ENCODE results near the gene HADHB. TPM values are rescaled to one million over a fixed set of nuclear protein-coding genes. Genes with fewer than 3 reads are reported as not detected.

Gene HADHB
- total RNA-seq, 1 donor from 2014 or later = 66.5 TPM

GRCh38 chr2:26283606-26284005, 38.9 kb downstream of the HADHB start:
- no peak for TF ChIP-seq CTCF (conservative IDR thresholded peaks at IDR 0.05)
- DNase-seq (ENCODE audit: low read depth, low spot score) = no peak
- Mint-ChIP-seq H3K4me3 (no peak overlapping the region), H3K4me1 (no peaks in the 10 kb centered on the region), H3K9me3 (no peaks in the 10 kb centered on the region), H3K27ac (ENCODE audit: unreplicated experiment) (no peak overlapping the region), H3K36me3 (ENCODE audit: low read depth) (peaks cover 16% of the 10 kb centered on the region), H3K27me3 (ENCODE audit: low read depth) (no peaks in the 10 kb centered on the region)

- TF ChIP-seq CTCF (conservative IDR thresholded peaks at IDR 0.05) = no peak
- no peaks in the 10 kb centered on the region for H3K27me3 Mint-ChIP-seq (ENCODE audit: low read depth)
- H3K27ac Mint-ChIP-seq (ENCODE audit: unreplicated experiment) = no peak overlapping the region
- peaks cover 14% of the 10 kb centered on the region for H3K36me3 Mint-ChIP-seq (ENCODE audit: low read depth)
- H3K4me1 Mint-ChIP-seq = no peaks in the 10 kb centered on the region
- DNase-seq (ENCODE audit: low read depth, low spot score) = no peak
- H3K4me3 Mint-ChIP-seq = no peak overlapping the region
- H3K9me3 Mint-ChIP-seq = no peaks in the 10 kb centered on the region
These were observed 39.4 kb downstream of the HADHB start for GRCh38 chr2:26284132-26284531.

GRCh38 chr2:26285931-26286330, 41.2 kb downstream of the HADHB start:
- no peaks in the 10 kb centered on the region for H3K9me3 Mint-ChIP-seq
- no peak overlapping the region for H3K27ac Mint-ChIP-seq (ENCODE audit: unreplicated experiment)
- no peak overlapping the region for H3K4me3 Mint-ChIP-seq
- H3K36me3 Mint-ChIP-seq (ENCODE audit: low read depth) = peaks cover 14% of the 10 kb centered on the region
- no peaks in the 10 kb centered on the region for H3K4me1 Mint-ChIP-seq
- no peak for TF ChIP-seq CTCF (conservative IDR thresholded peaks at IDR 0.05)
- DNase-seq (ENCODE audit: low read depth, low spot score) = no peak
- H3K27me3 Mint-ChIP-seq (ENCODE audit: low read depth) = no peaks in the 10 kb centered on the region

GRCh38 chr2:26290001-26290400, 45.3 kb downstream of the HADHB start:
- no peak for TF ChIP-seq CTCF (conservative IDR thresholded peaks at IDR 0.05)

GRCh38 chr2:26292646-26293045, 47.9 kb downstream of the HADHB start:
- no peaks in the 10 kb centered on the region for H3K4me1 Mint-ChIP-seq
- no peaks in the 10 kb centered on the region for H3K36me3 Mint-ChIP-seq (ENCODE audit: low read depth)
- no peak for DNase-seq (ENCODE audit: low read depth, low spot score)
- H3K27me3 Mint-ChIP-seq (ENCODE audit: low read depth) = peaks cover 5% of the 10 kb centered on the region
- no peak for TF ChIP-seq CTCF (conservative IDR thresholded peaks at IDR 0.05)
- peaks cover 2% of the 10 kb centered on the region for H3K9me3 Mint-ChIP-seq
- H3K4me3 Mint-ChIP-seq = no peak overlapping the region
- H3K27ac Mint-ChIP-seq (ENCODE audit: unreplicated experiment) = no peak overlapping the region

More at GRCh38 chr2:26290001-26290400, 45.3 kb downstream of the HADHB start:
- no peaks in the 10 kb centered on the region for H3K9me3 Mint-ChIP-seq
- H3K27me3 Mint-ChIP-seq (ENCODE audit: low read depth) = no peaks in the 10 kb centered on the region
- no peaks in the 10 kb centered on the region for H3K4me1 Mint-ChIP-seq
- DNase-seq (ENCODE audit: low read depth, low spot score) = no peak
- no peak overlapping the region for H3K4me3 Mint-ChIP-seq
- H3K27ac Mint-ChIP-seq (ENCODE audit: unreplicated experiment) = no peak overlapping the region
- H3K36me3 Mint-ChIP-seq (ENCODE audit: low read depth) = peaks cover 6% of the 10 kb centered on the region

GRCh38 chr2:26295511-26295910, 50.8 kb downstream of the HADHB start:
- no peak overlapping the region for H3K27ac Mint-ChIP-seq (ENCODE audit: unreplicated experiment)

More at GRCh38 chr2:26295511-26295910, 50.8 kb downstream of the HADHB start:
- Mint-ChIP-seq H3K36me3 (ENCODE audit: low read depth) (no peaks in the 10 kb centered on the region), H3K4me1 (no peaks in the 10 kb centered on the region), H3K9me3 (peaks cover 2% of the 10 kb centered on the region), H3K27me3 (ENCODE audit: low read depth) (peaks cover 5% of the 10 kb centered on the region), H3K4me3 (no peak overlapping the region)
- no peak for DNase-seq (ENCODE audit: low read depth, low spot score)
- no peak for TF ChIP-seq CTCF (conservative IDR thresholded peaks at IDR 0.05)
